Epithelial cell of prostate (primary cell): ENCODE data around the gene SLC8A2.

Experiments
- DNase-seq: peaks from one replicate; pipeline ENCODE4 v3.0.0-alpha.2; 2011; ENCODE audit warnings: low read depth, low spot score
- H3K27ac ChIP-seq: fragments of 450-650 bp; 2 replicates; pipeline ENCODE4 v1.5.1; 2017; ENCODE audit warnings: mild to moderate bottlenecking

The SLC8A2 gene

GRCh38 chr19:47471733-47472457 is at the start of gene SLC8A2:
SLC8A2 (minus strand) TSS chr19:47471893; CDS start chr19:47466403, 5,490 bp downstream.
- DNase-seq: no peak
- H3K27ac ChIP-seq: no peak within 1 kb of the TSS

GRCh38 chr19:47520839-47521238 is 49.1 kb upstream of the SLC8A2 start:
- no peak for DNase-seq
- H3K27ac ChIP-seq: no peak overlapping the region

GRCh38 chr19:47520343-47520806 is 48.7 kb upstream of the SLC8A2 start:
- no peak for DNase-seq
- H3K27ac ChIP-seq: no peak overlapping the region

GRCh38 chr19:47518854-47519253 is 47.2 kb upstream of the SLC8A2 start:
- DNase-seq: no peak
- H3K27ac ChIP-seq: no peak overlapping the region

- DNase-seq: no peak
- H3K27ac ChIP-seq: no peak overlapping the region
These were observed 46.4 kb upstream of the SLC8A2 start for GRCh38 chr19:47518139-47518538.

- peak; percentile 99 for DNase-seq
These were observed 43.3 kb upstream of the SLC8A2 start, which contains the start of gene NAPA for GRCh38 chr19:47514869-47515588. NAPA (minus strand) TSS chr19:47515063; CDS start chr19:47514940, 123 bp downstream.

GRCh38 chr19:47514151-47514868 is 42.6 kb upstream of the SLC8A2 start:
- H3K27ac ChIP-seq: peak overlapping the region; percentile 84
- DNase-seq: no peak

More at GRCh38 chr19:47514869-47515588, 43.3 kb upstream of the SLC8A2 start, which contains the start of gene NAPA:
- peak within 1 kb of the TSS; percentile 84 for H3K27ac ChIP-seq

GRCh38 chr19:47512948-47513319 is 41.2 kb upstream of the SLC8A2 start:
- peak overlapping the region; percentile 84 for H3K27ac ChIP-seq
- DNase-seq: no peak

GRCh38 chr19:47512183-47512947 is 40.7 kb upstream of the SLC8A2 start:
- DNase-seq: no peak
- H3K27ac ChIP-seq: peak overlapping the region; percentile 84

GRCh38 chr19:47511681-47512080 is 40.0 kb upstream of the SLC8A2 start:
- H3K27ac ChIP-seq: peak overlapping the region; percentile 84
- DNase-seq: no peak

- DNase-seq: no peak
- H3K27ac ChIP-seq: peak overlapping the region; percentile 84
These were observed 39.4 kb upstream of the SLC8A2 start for GRCh38 chr19:47511128-47511517.

- H3K27ac ChIP-seq: peak overlapping the region; percentile 84
- DNase-seq: no peak
These were observed 38.9 kb upstream of the SLC8A2 start for GRCh38 chr19:47510516-47511127.

- H3K27ac ChIP-seq: peak overlapping the region; percentile 84
- peak; percentile 22 for DNase-seq
These were observed 38.3 kb upstream of the SLC8A2 start for GRCh38 chr19:47509973-47510372.

GRCh38 chr19:47509170-47509847 is 37.6 kb upstream of the SLC8A2 start:
- DNase-seq: no peak
- H3K27ac ChIP-seq: peak overlapping the region; percentile 84

- H3K27ac ChIP-seq: peak overlapping the region; percentile 84
- DNase-seq: no peak
These were observed 37.0 kb upstream of the SLC8A2 start for GRCh38 chr19:47508721-47509120.

- H3K27ac ChIP-seq: no peak overlapping the region
- no peak for DNase-seq
These were observed 36.3 kb upstream of the SLC8A2 start for GRCh38 chr19:47507924-47508553.

- no peak overlapping the region for H3K27ac ChIP-seq
- DNase-seq: no peak
These were observed 35.3 kb upstream of the SLC8A2 start for GRCh38 chr19:47507012-47507411.

- no peak for DNase-seq
- H3K27ac ChIP-seq: no peak overlapping the region
These were observed 34.8 kb upstream of the SLC8A2 start for GRCh38 chr19:47506459-47506858.

- no peak overlapping the region for H3K27ac ChIP-seq
- no peak for DNase-seq
These were observed 33.8 kb upstream of the SLC8A2 start for GRCh38 chr19:47505506-47505905.
